OCI-LY3 (cell line): ENCODE data around the gene HIPK2.

ENCODE experiments used
- H2AFZ ChIP-seq: fragments of 200-600, 300-600 bp; shearing (Covaris generic); 2 replicates; pipeline ENCODE4 v1.6.0; 2014; ENCODE audit warnings: antibody characterized with exemption, low read depth, low read length
- H3K27ac ChIP-seq: fragments of 200-600, 300-600 bp; sonication (generic); 2 replicates; pipeline ENCODE4 v1.5.1; 2014; ENCODE audit warnings: mild to moderate bottlenecking, low read length, moderate library complexity, mixed read lengths
- H3K27me3 ChIP-seq: fragments of 200-600, 300-600 bp; sonication (generic); 2 replicates; pipeline ENCODE4 v1.6.1; 2014; ENCODE audit warnings: low read depth, low read length, mixed read lengths
- H3K36me3 ChIP-seq: fragments of 200-600, 300-600 bp; sonication (generic); replicated peaks from 2 replicates; pipeline ENCODE3; 2014; ENCODE audit warnings: low read depth, low read length, mixed read lengths
- H3K4me1 ChIP-seq: fragments of 300-600, 200-600 bp; sonication (generic); 2 replicates; pipeline ENCODE4 v1.6.1; 2014; ENCODE audit warnings: low read length, mixed read lengths
- H3K4me2 ChIP-seq: fragments of 200-600, 300-600 bp; sonication (generic); 2 replicates; pipeline ENCODE4 v1.6.1; 2014; ENCODE audit warnings: low read length, mixed read lengths
- H3K4me3 ChIP-seq: fragments of 300-600, 200-600 bp; sonication (generic); 2 replicates; pipeline ENCODE4 v1.5.1; 2014; ENCODE audit warnings: antibody characterized with exemption, mild to moderate bottlenecking, low read length, moderate library complexity
- H3K79me2 ChIP-seq: fragments of 300-600, 200-600 bp; shearing (Covaris generic); 2 replicates; pipeline ENCODE4 v1.6.1; 2014; ENCODE audit warnings: mild to moderate bottlenecking, low read length, mixed read lengths
- H3K9ac ChIP-seq: fragments of 300-600, 200-600 bp; shearing (Covaris generic); 2 replicates; pipeline ENCODE4 v1.6.0; 2014; ENCODE audit warnings: mild to moderate bottlenecking, low read length, moderate library complexity
- H3K9me3 ChIP-seq: fragments of 200-600, 300-600 bp; shearing (Covaris generic); 2 replicates; pipeline ENCODE4 v1.6.1; 2014; ENCODE audit warnings: low read length, mixed read lengths; ENCODE audit not compliant: insufficient read depth
- H4K20me1 ChIP-seq: fragments of 200-600, 300-600 bp; sonication (generic); 2 replicates; pipeline ENCODE4 v1.6.1; 2016; ENCODE audit warnings: low read length, mixed read lengths; ENCODE audit not compliant: insufficient read depth
- CTCF ChIP-seq: fragments of 200-600, 300-600 bp; sonication (generic); IDR thresholded peaks from 2 replicates; pipeline ENCODE4 v1.5.1; 2014; ENCODE audit warnings: antibody characterized with exemption, low read length, low read depth
- EZH2phosphoT487 ChIP-seq: fragments of 200-600 bp; shearing (Covaris generic); IDR thresholded peaks from 2 replicates; pipeline ENCODE4 v1.6.1; 2018; ENCODE audit warnings: antibody characterized with exemption, mixed run types, low read depth

The HIPK2 gene

GRCh38 chr7:139562961-139563565, 214.7 kb downstream of the HIPK2 start:
- no peaks in the 10 kb centered on the region for H4K20me1 ChIP-seq
- no peaks in the 10 kb centered on the region for H3K9me3 ChIP-seq
- no peak overlapping the region for H3K9ac ChIP-seq
- no peak overlapping the region for H2AFZ ChIP-seq
- no peak overlapping the region for H3K4me3 ChIP-seq
- no peak overlapping the region for H3K4me2 ChIP-seq
- H3K27me3 ChIP-seq, result peaks cover 8% of the 10 kb centered on the region; the same call in 1 of the 2 replicates
- no peaks in the 10 kb centered on the region for H3K36me3 ChIP-seq
- TF ChIP-seq CTCF (no peak), EZH2phosphoT487 (no peak)
- no peaks in the 10 kb centered on the region for H3K79me2 ChIP-seq
- H3K4me1 ChIP-seq, result no peaks in the 10 kb centered on the region
- no peak overlapping the region for H3K27ac ChIP-seq

- no peak overlapping the region for H3K4me3 ChIP-seq
- H3K4me1 ChIP-seq, result no peaks in the 10 kb centered on the region
- no peaks in the 10 kb centered on the region for H4K20me1 ChIP-seq
- H3K36me3 ChIP-seq, result no peaks in the 10 kb centered on the region
- no peaks in the 10 kb centered on the region for H3K79me2 ChIP-seq
- H3K27ac ChIP-seq, result no peak overlapping the region
- peaks cover 8% of the 10 kb centered on the region; the same call in 1 of the 2 replicates for H3K27me3 ChIP-seq
- no peak overlapping the region for H3K4me2 ChIP-seq
- H2AFZ ChIP-seq, result no peak overlapping the region
- H3K9me3 ChIP-seq, result no peaks in the 10 kb centered on the region
- no peak for TF ChIP-seq CTCF
- no peak for TF ChIP-seq EZH2phosphoT487
- H3K9ac ChIP-seq, result no peak overlapping the region
Measured at GRCh38 chr7:139562491-139562890, 215.3 kb downstream of the HIPK2 start.

- Histone ChIP-seq H3K4me3 (no peak overlapping the region), H3K27ac (no peak overlapping the region), H3K4me2 (no peak overlapping the region), H3K79me2 (no peaks in the 10 kb centered on the region), H2AFZ (no peak overlapping the region), H3K9me3 (no peaks in the 10 kb centered on the region), H4K20me1 (no peaks in the 10 kb centered on the region), H3K9ac (no peak overlapping the region), H3K27me3 (peaks cover 3% of the 10 kb centered on the region; the same call in 1 of the 2 replicates), H3K4me1 (no peaks in the 10 kb centered on the region), H3K36me3 (no peaks in the 10 kb centered on the region)
- TF ChIP-seq EZH2phosphoT487 (no peak), CTCF (no peak)
Measured at GRCh38 chr7:139560678-139561077, 217.1 kb downstream of the HIPK2 start.

GRCh38 chr7:139560199-139560598, 217.6 kb downstream of the HIPK2 start:
- Histone ChIP-seq H2AFZ (no peak overlapping the region), H3K79me2 (no peaks in the 10 kb centered on the region), H3K9ac (no peak overlapping the region), H3K4me1 (no peaks in the 10 kb centered on the region), H3K27ac (no peak overlapping the region), H4K20me1 (no peaks in the 10 kb centered on the region), H3K9me3 (no peaks in the 10 kb centered on the region), H3K27me3 (peaks cover 3% of the 10 kb centered on the region; the same call in 1 of the 2 replicates), H3K4me3 (no peak overlapping the region), H3K36me3 (no peaks in the 10 kb centered on the region), H3K4me2 (no peak overlapping the region)
- no peak for TF ChIP-seq CTCF
- TF ChIP-seq EZH2phosphoT487, result no peak
